C4-2B (cell line): ENCODE data around the gene SMARCC2.

ENCODE experiments used
- H3K27ac ChIP-seq: fragments of 450-650 bp; 2 replicates; pipeline ENCODE4 v1.5.1; 2017
- CTCF ChIP-seq: fragments of 450-650 bp; conservative IDR thresholded peaks from 2 replicates; pipeline ENCODE4 v1.5.1; 2017; ENCODE audit warnings: mild to moderate bottlenecking
- ZFX ChIP-seq: fragments of 450-650 bp; IDR thresholded peaks from 2 replicates; pipeline ENCODE4 v1.6.1; 2017

SMARCC2 gene

GRCh38 chr12:56129942-56130495, 59.3 kb downstream of the SMARCC2 start:
- no peak overlapping the region for H3K27ac ChIP-seq
- TF ChIP-seq CTCF = no peak
- TF ChIP-seq ZFX = no peak

GRCh38 chr12:56129206-56129941, 59.9 kb downstream of the SMARCC2 start:
- peak overlapping the region; percentile 81 for H3K27ac ChIP-seq
- no peak for TF ChIP-seq CTCF
- no peak for TF ChIP-seq ZFX

- TF ChIP-seq ZFX (no peak), CTCF (no peak)
- H3K27ac ChIP-seq = peak overlapping the region; percentile 81
Measured at GRCh38 chr12:56128670-56129205, 60.5 kb downstream of the SMARCC2 start.

- TF ChIP-seq ZFX = no peak; the same call in 1 of the 2 replicates
- TF ChIP-seq CTCF = no peak
- H3K27ac ChIP-seq = peak within 1 kb of the TSS; percentile 81
Measured at GRCh38 chr12:56127888-56128669, 61.2 kb downstream of the SMARCC2 start, which contains the start of gene ESYT1. ESYT1 (plus strand) TSS chr12:56128267; CDS start chr12:56128320, 53 bp downstream.

DNA sequence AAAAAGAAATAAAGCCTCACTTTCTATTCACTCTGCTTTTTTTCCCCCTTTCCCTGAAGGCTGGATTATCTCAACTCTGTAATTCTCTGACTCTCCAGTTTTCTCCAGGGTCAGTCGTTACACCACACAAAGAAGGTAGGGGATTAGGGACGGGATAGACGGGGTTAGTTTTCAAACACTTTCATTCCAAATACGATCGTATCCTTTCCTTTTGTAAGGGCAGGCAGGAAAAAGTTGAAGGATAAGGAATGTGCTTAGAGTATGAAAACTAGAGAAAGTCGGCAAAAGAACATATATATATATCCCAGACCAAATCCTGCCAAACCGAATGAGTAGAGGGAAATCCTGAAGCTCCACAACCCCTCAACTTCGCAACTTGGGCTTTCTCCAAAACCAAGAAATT, 61.8 kb downstream of the SMARCC2 start:
- TF ChIP-seq ZFX (no peak), CTCF (no peak)
- H3K27ac ChIP-seq = peak overlapping the region; percentile 81

GRCh38 chr12:56126732-56127239, 62.5 kb downstream of the SMARCC2 start:
- TF ChIP-seq CTCF (no peak), ZFX (no peak)
- H3K27ac ChIP-seq = no peak overlapping the region
